ENCODE results near the gene POTEJ.
"Not testable (repeated sequence)": the region's sequence is repeated elsewhere in the genome, so short reads cannot be mapped to it uniquely, and the experiment has no call there.

POTEJ gene

GRCh38 chr2:130611140-130611539 lies at the start of gene POTEJ:
Gene POTEJ, plus strand, starts transcription at chr2:130611440. Its CDS starts 93 bp downstream, at chr2:130611533.
- DNase-seq = not testable (repeated sequence)

GRCh38 chr2:130566165-130566564 lies 45.1 kb upstream of the POTEJ start:
- DNase-seq = not testable (repeated sequence)

GRCh38 chr2:130571929-130572328 lies 39.3 kb upstream of the POTEJ start:
- not testable (repeated sequence) for DNase-seq

GRCh38 chr2:130574230-130574629 lies 37.0 kb upstream of the POTEJ start:
- DNase-seq = not testable (repeated sequence)

- not testable (repeated sequence) for DNase-seq
These were observed 34.9 kb upstream of the POTEJ start for GRCh38 chr2:130576209-130576784.

GRCh38 chr2:130577559-130577958 lies 33.7 kb upstream of the POTEJ start:
- DNase-seq = not testable (repeated sequence)

GRCh38 chr2:130579121-130579520 lies 32.1 kb upstream of the POTEJ start:
- DNase-seq = not testable (repeated sequence)

GRCh38 chr2:130581491-130581890 lies 29.7 kb upstream of the POTEJ start:
- not testable (repeated sequence) for DNase-seq

GRCh38 chr2:130582970-130583369 lies 28.3 kb upstream of the POTEJ start:
- not testable (repeated sequence) for DNase-seq

GRCh38 chr2:130583582-130583981 lies 27.7 kb upstream of the POTEJ start:
- not testable (repeated sequence) for DNase-seq

GRCh38 chr2:130584726-130585125 lies 26.5 kb upstream of the POTEJ start:
- not testable (repeated sequence) for DNase-seq

GRCh38 chr2:130588688-130589458 lies 22.4 kb upstream of the POTEJ start:
- DNase-seq = not testable (repeated sequence)

- DNase-seq = not testable (repeated sequence)
These were observed 20.9 kb upstream of the POTEJ start for GRCh38 chr2:130590170-130590841.

- DNase-seq = not testable (repeated sequence)
These were observed 20.3 kb upstream of the POTEJ start for GRCh38 chr2:130590842-130591359.

GRCh38 chr2:130592791-130593414 lies 18.3 kb upstream of the POTEJ start:
- DNase-seq = not testable (repeated sequence)

GRCh38 chr2:130594011-130594410 lies 17.2 kb upstream of the POTEJ start:
- DNase-seq = not testable (repeated sequence)

- not testable (repeated sequence) for DNase-seq
These were observed 14.5 kb upstream of the POTEJ start for GRCh38 chr2:130596757-130597156.

- DNase-seq = not testable (repeated sequence)
These were observed 13.2 kb upstream of the POTEJ start for GRCh38 chr2:130597994-130598393.

- DNase-seq = not testable (repeated sequence)
These were observed 12.8 kb upstream of the POTEJ start for GRCh38 chr2:130598463-130598862.

- DNase-seq = not testable (repeated sequence)
These were observed 11.8 kb upstream of the POTEJ start, which contains the start of gene CFC1 for GRCh38 chr2:130599393-130599792. Gene CFC1, minus strand, starts transcription at chr2:130599575. Its CDS starts 288 bp downstream, at chr2:130599287.

- not testable (repeated sequence) for DNase-seq
These were observed 11.3 kb upstream of the POTEJ start for GRCh38 chr2:130599926-130600325.

- DNase-seq = not testable (repeated sequence)
These were observed 9.5 kb upstream of the POTEJ start for GRCh38 chr2:130601648-130602302.

Measured in fibroblast of skin of right biceps (primary cell).